Endothelial cell (in vitro differentiated cells): ENCODE measurements around the gene KRT36. TPM values are rescaled to one million over a fixed set of nuclear protein-coding genes. Genes with fewer than 3 reads are reported as not detected.

Experiments
- DNase-seq: peaks from one replicate; pipeline ENCODE4 v3.0.0; 2021; ENCODE audit warnings: low spot score
- H3K27ac Mint-ChIP-seq: one replicate; pipeline ENCODE4 v1.8.0; 2021; ENCODE audit warnings: mixed read lengths, inconsistent platforms; ENCODE audit not compliant: unreplicated experiment
- H3K27me3 Mint-ChIP-seq: one replicate; pipeline ENCODE4 v1.8.0; 2021; ENCODE audit warnings: mild to moderate bottlenecking, moderate library complexity, mixed read lengths, inconsistent platforms; ENCODE audit not compliant: unreplicated experiment
- H3K36me3 Mint-ChIP-seq: one replicate; pipeline ENCODE4 v1.8.0; 2021; ENCODE audit warnings: mild to moderate bottlenecking, low read depth, mixed read lengths, inconsistent platforms; ENCODE audit not compliant: unreplicated experiment
- H3K4me1 Mint-ChIP-seq: one replicate; pipeline ENCODE4 v1.8.0; 2021; ENCODE audit warnings: mild to moderate bottlenecking, mixed read lengths, inconsistent platforms; ENCODE audit not compliant: unreplicated experiment
- H3K4me3 Mint-ChIP-seq: one replicate; pipeline ENCODE4 v1.8.0; 2021; ENCODE audit warnings: mild to moderate bottlenecking, mixed read lengths, inconsistent platforms; ENCODE audit not compliant: unreplicated experiment
- H3K9me3 Mint-ChIP-seq: one replicate; pipeline ENCODE4 v1.8.0; 2021; ENCODE audit warnings: mixed read lengths, inconsistent platforms; ENCODE audit not compliant: unreplicated experiment
- CTCF ChIP-seq: fragments of 200-600 bp; sonication (generic); IDR thresholded peaks from one replicate; pipeline ENCODE4 v1.5.0; 2021; ENCODE audit warnings: antibody characterized with exemption; ENCODE audit not compliant: unreplicated experiment
- long read RNA-seq: library from polyadenylated mRNA; unstranded; transcript quantifications from one replicate; pipeline ENCODE4 v2.0.0, GENCODE V29; 2020; ENCODE audit not compliant: unreplicated experiment
- total RNA-seq: library from RNA; stranded (reverse); fragmentation: NEBNext Ultra II Directional; extraction: Animal tissue kit (Norgen Biotek cat#: 25700); gene quantifications from one replicate; pipeline ENCODE4 v1.2.1, GENCODE V29; 2021; ENCODE audit not compliant: unreplicated experiment

The KRT36 gene
- not detected for total RNA-seq
- long read RNA-seq, result 0 reads

GRCh38 chr17:41489531-41489930 is at the start of gene KRT36:
TSS of gene KRT36 (minus strand) at chr17:41489910. CDS start at chr17:41489864, 46 bp downstream.
- Mint-ChIP-seq H3K27ac (no peak within 1 kb of the TSS), H3K4me1 (no peaks in the 10 kb centered on the region), H3K27me3 (peaks cover 10% of the 10 kb centered on the region), H3K9me3 (no peaks in the 10 kb centered on the region), H3K36me3 (no peaks in the 10 kb centered on the region), H3K4me3 (no peak within 1 kb of the TSS)
- TF ChIP-seq CTCF, result no peak
- DNase-seq, result no peak

GRCh38 chr17:41539071-41539492 is 49.4 kb upstream of the KRT36 start:
- no peak for DNase-seq
- Mint-ChIP-seq H3K27ac (no peak overlapping the region), H3K27me3 (peaks cover 6% of the 10 kb centered on the region), H3K4me1 (no peaks in the 10 kb centered on the region), H3K9me3 (no peaks in the 10 kb centered on the region), H3K36me3 (no peaks in the 10 kb centered on the region), H3K4me3 (no peak overlapping the region)
- TF ChIP-seq CTCF, result no peak

GRCh38 chr17:41538565-41538991 is 48.9 kb upstream of the KRT36 start:
- H3K9me3 Mint-ChIP-seq, result no peaks in the 10 kb centered on the region
- no peak for DNase-seq
- H3K4me1 Mint-ChIP-seq, result no peaks in the 10 kb centered on the region
- no peaks in the 10 kb centered on the region for H3K36me3 Mint-ChIP-seq
- TF ChIP-seq CTCF, result no peak
- peaks cover 6% of the 10 kb centered on the region for H3K27me3 Mint-ChIP-seq
- no peak overlapping the region for H3K4me3 Mint-ChIP-seq
- H3K27ac Mint-ChIP-seq, result no peak overlapping the region

GRCh38 chr17:41537990-41538389 is 48.3 kb upstream of the KRT36 start:
- Mint-ChIP-seq H3K9me3 (no peaks in the 10 kb centered on the region), H3K4me3 (no peak overlapping the region), H3K36me3 (no peaks in the 10 kb centered on the region), H3K27ac (no peak overlapping the region), H3K27me3 (peaks cover 6% of the 10 kb centered on the region), H3K4me1 (no peaks in the 10 kb centered on the region)
- no peak for TF ChIP-seq CTCF
- no peak for DNase-seq

GRCh38 chr17:41537614-41537954 is 47.9 kb upstream of the KRT36 start:
- Mint-ChIP-seq H3K4me1 (no peaks in the 10 kb centered on the region), H3K4me3 (no peak overlapping the region), H3K36me3 (no peaks in the 10 kb centered on the region), H3K9me3 (no peaks in the 10 kb centered on the region), H3K27ac (no peak overlapping the region), H3K27me3 (peaks cover 6% of the 10 kb centered on the region)
- no peak for DNase-seq
- no peak for TF ChIP-seq CTCF
